Measurements from ENCODE around the gene KRT3. TPM values are rescaled to one million over a fixed set of nuclear protein-coding genes. Genes with fewer than 3 reads are reported as not detected.

KRT3 gene
- total RNA-seq, 2 donors from 2014 or later: not detected

DNA sequence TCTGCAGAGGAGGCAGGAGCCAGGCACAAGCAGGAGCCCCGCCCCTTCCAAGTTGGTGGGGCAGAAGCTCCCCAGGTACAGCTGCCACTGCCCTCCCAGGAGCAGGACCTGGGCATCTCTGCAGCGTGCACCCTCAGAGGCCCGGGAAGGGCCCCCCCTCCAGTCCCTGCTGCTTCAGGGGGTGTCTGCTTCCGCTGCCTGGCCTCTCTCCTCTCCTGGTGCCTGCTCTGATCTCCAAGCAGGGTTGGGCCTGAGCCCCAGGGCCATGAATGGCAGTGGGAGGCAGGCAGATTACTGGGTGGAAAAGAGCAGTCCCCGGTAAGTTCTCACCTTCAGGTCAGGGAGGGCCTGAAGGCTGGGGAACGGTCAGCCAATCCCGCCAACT lies 53.7 kb downstream of the KRT3 start:
- H3K4me1 ChIP-seq (replicated peaks): no peaks in the 10 kb centered on the region
- H3K9me3 ChIP-seq: no peaks in the 10 kb centered on the region
- TF ChIP-seq POLR2AphosphoS5 (IDR thresholded peaks at IDR 0.05) (no peak), POLR2A (IDR thresholded peaks at IDR 0.05) (no peak)
- TF ChIP-seq, protein P1, sequence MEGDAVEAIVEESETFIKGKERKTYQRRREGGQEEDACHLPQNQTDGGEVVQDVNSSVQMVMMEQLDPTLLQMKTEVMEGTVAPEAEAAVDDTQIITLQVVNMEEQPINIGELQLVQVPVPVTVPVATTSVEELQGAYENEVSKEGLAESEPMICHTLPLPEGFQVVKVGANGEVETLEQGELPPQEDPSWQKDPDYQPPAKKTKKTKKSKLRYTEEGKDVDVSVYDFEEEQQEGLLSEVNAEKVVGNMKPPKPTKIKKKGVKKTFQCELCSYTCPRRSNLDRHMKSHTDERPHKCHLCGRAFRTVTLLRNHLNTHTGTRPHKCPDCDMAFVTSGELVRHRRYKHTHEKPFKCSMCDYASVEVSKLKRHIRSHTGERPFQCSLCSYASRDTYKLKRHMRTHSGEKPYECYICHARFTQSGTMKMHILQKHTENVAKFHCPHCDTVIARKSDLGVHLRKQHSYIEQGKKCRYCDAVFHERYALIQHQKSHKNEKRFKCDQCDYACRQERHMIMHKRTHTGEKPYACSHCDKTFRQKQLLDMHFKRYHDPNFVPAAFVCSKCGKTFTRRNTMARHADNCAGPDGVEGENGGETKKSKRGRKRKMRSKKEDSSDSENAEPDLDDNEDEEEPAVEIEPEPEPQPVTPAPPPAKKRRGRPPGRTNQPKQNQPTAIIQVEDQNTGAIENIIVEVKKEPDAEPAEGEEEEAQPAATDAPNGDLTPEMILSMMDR (IDR thresholded peaks at IDR 0.05): no peak
- no peak overlapping the region for H3K27ac ChIP-seq
- no peaks in the 10 kb centered on the region for H3K36me3 ChIP-seq
- WGBS: 76% methylated on average over 6 of the region's 7 CpGs
- H3K27me3 ChIP-seq (replicated peaks; ENCODE audit: insufficient read depth): no peaks in the 10 kb centered on the region
- intact Hi-C loops (cut with DNase I): no loop called here
- no peak overlapping the region for H3K4me3 ChIP-seq
- no peak for DNase-seq (ENCODE audit: low spot score)

DNA sequence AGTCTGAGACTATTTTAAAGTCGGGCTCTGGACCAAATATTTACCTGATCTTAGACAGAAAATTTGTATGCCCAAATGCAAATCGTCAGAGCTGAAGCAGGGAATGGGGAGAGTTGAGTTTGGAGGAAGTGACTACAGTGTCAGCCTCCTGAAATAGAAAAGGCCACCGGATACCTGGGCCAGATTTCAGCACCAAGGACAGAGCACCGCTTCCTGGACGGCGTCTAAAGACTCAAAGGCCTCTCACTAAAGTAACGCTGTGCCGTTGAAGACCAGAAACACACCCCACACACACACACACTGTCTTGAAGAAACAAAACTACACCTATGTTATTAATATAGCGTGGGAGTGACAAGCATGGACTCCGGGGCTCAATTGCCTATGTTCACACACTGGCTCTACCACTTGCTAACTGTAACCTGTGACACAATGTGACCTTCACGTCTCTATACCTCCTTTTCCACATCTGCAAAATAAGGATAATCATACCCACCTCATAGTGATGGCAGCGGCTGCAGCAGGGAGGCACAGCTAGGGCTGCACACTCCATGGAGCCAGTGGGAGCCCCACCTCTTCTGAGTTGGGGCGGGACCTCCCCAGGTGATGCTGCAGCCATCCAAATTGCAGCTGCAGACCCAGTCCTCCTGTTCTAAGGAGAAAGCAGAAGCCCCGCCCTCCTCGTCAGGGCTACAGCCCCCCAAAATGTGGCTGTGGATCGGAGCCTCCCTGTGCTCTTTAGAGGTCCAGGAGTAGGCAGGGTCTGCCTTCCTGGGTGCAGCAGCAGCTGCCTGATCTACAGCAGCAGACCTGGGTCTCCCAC lies 54.3 kb downstream of the KRT3 start:
- 16% methylated on average over 14 of the region's 16 CpGs for WGBS

DNA sequence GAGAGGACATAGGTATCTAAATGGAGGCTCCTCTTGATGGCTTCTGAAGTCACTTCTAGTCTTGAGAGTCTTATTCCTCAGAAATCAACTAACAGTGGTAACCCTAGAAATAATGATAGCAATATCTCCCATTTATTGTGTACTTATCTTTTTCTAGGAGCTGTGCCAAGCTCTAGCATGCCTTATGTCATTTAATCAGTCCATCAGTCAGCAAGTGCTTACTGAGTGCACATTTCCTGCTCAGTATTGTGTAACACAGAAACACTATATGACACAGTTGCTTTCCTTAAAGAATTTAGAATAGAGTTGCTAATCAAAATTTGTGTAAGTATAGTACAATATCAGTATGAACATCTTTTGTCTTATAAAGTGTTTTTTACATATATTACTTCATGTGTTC lies 55.3 kb downstream of the KRT3 start:
- Histone ChIP-seq H3K36me3 (no peaks in the 10 kb centered on the region), H3K9me3 (no peaks in the 10 kb centered on the region), H3K27ac (no peak overlapping the region), H3K4me3 (no peak overlapping the region), H3K4me1 (replicated peaks) (no peaks in the 10 kb centered on the region), H3K27me3 (replicated peaks; ENCODE audit: insufficient read depth) (no peaks in the 10 kb centered on the region)
- TF ChIP-seq POLR2AphosphoS5 (IDR thresholded peaks at IDR 0.05): no peak
- no peak for TF ChIP-seq POLR2A (IDR thresholded peaks at IDR 0.05)
- TF ChIP-seq, protein P1 (IDR thresholded peaks at IDR 0.05): no peak
- no peak for DNase-seq (ENCODE audit: low spot score)
- intact Hi-C loops (cut with DNase I): no loop called here

More for the DNA sequence above, 54.3 kb downstream of the KRT3 start:
- no peaks in the 10 kb centered on the region for H3K4me1 ChIP-seq (replicated peaks)
- peak; percentile 25 for DNase-seq (ENCODE audit: low spot score)
- H3K4me3 ChIP-seq: no peak overlapping the region
- H3K9me3 ChIP-seq: no peaks in the 10 kb centered on the region
- H3K27me3 ChIP-seq (replicated peaks; ENCODE audit: insufficient read depth): no peaks in the 10 kb centered on the region
- TF ChIP-seq POLR2A (IDR thresholded peaks at IDR 0.05): no peak
- H3K36me3 ChIP-seq: no peaks in the 10 kb centered on the region
- no peak overlapping the region for H3K27ac ChIP-seq
- intact Hi-C loops (cut with DNase I): no loop called here

DNA sequence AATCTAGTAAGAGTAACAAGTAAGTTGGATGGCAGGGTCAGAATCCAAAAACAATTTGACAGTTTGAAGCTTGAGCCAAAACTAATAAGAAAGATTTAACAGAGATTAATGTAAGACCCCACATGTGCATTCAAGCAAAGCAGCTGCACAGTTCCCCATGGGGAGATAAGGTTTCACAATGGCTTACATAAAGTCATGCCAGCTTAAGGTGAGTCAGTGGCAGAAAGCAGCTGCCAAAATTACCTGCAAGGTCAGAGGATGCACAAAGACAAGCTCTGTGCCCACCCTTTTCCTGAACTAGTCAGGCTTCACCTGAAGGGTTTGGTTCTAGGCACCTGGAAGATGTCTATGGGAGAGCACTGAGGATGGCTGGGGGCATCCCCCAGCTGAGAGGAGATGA lies 56.0 kb downstream of the KRT3 start:
- Histone ChIP-seq H3K4me3 (no peak overlapping the region), H3K9me3 (no peaks in the 10 kb centered on the region), H3K4me1 (replicated peaks) (no peaks in the 10 kb centered on the region), H3K27ac (no peak overlapping the region), H3K36me3 (no peaks in the 10 kb centered on the region), H3K27me3 (replicated peaks; ENCODE audit: insufficient read depth) (peaks cover 3% of the 10 kb centered on the region)
- intact Hi-C loops (cut with DNase I): no loop called here
- no peak for DNase-seq (ENCODE audit: low spot score)
- TF ChIP-seq POLR2A (IDR thresholded peaks at IDR 0.05) (no peak), POLR2AphosphoS5 (IDR thresholded peaks at IDR 0.05) (no peak)
- TF ChIP-seq, protein P1 (IDR thresholded peaks at IDR 0.05): no peak

Small RNA genes within 50 kb of the gene (small RNA-seq; reads per million reads assigned to genes)
- 0 reads per million in 2 donors for gene AC107016.2

Other genes starting within 250 kb of the KRT3 start
- not detected for gene KRT71, start 243.0 kb downstream of the KRT3 start, total RNA-seq
- gene KRT74, start 222.3 kb downstream of the KRT3 start, total RNA-seq: under 1 TPM; 0.05 to 0.45 TPM
- gene KRT72, start 194.7 kb downstream of the KRT3 start, total RNA-seq: 10 to 100 TPM in 1 of 2 donors, not detected in 1; 22.1 TPM
- gene KRT73, start 177.6 kb downstream of the KRT3 start, total RNA-seq: not detected
- gene KRT2, start 143.9 kb downstream of the KRT3 start, total RNA-seq: 1 to 10 TPM in 1 of 2 donors, under 1 TPM in 1; 0.41 to 5.1 TPM
- 10 to 100 TPM in 1 of 2 donors, 1 to 10 TPM in 1; 1.5 to 18.1 TPM for gene KRT1, start 115.7 kb downstream of the KRT3 start, total RNA-seq
- gene KRT77, start 92.6 kb downstream of the KRT3 start, total RNA-seq: under 1 TPM; 0.09 to 0.57 TPM
- gene KRT76, start 18.8 kb downstream of the KRT3 start, total RNA-seq: not detected
- gene KRT4, start 18.0 kb upstream of the KRT3 start, total RNA-seq: 10 to 100 TPM in 1 of 2 donors, 1 to 10 TPM in 1; 6.4 to 12.7 TPM
- gene KRT79, start 38.2 kb upstream of the KRT3 start, total RNA-seq: not detected
- 1 to 10 TPM in 1 of 2 donors, not detected in 1; 1.0 TPM for gene KRT78, start 52.9 kb upstream of the KRT3 start, total RNA-seq
- 100 to 1,000 TPM; 182 to 536 TPM for gene KRT8, start 109.0 kb upstream of the KRT3 start, total RNA-seq
- gene KRT18, start 153.0 kb upstream of the KRT3 start, total RNA-seq: 100 to 1,000 TPM; 211 to 737 TPM
- gene EIF4B, start 210.3 kb upstream of the KRT3 start, total RNA-seq: 100 to 1,000 TPM; 419 to 458 TPM